ENCODE data around the gene MIPOL1. TPM values are rescaled to one million over a fixed set of nuclear protein-coding genes. Genes with fewer than 3 reads are reported as not detected.

MIPOL1 gene
- total and polyA plus RNA-seq, 5 donors = 3.9 to 13.2 (median 11.3) TPM

DNA sequence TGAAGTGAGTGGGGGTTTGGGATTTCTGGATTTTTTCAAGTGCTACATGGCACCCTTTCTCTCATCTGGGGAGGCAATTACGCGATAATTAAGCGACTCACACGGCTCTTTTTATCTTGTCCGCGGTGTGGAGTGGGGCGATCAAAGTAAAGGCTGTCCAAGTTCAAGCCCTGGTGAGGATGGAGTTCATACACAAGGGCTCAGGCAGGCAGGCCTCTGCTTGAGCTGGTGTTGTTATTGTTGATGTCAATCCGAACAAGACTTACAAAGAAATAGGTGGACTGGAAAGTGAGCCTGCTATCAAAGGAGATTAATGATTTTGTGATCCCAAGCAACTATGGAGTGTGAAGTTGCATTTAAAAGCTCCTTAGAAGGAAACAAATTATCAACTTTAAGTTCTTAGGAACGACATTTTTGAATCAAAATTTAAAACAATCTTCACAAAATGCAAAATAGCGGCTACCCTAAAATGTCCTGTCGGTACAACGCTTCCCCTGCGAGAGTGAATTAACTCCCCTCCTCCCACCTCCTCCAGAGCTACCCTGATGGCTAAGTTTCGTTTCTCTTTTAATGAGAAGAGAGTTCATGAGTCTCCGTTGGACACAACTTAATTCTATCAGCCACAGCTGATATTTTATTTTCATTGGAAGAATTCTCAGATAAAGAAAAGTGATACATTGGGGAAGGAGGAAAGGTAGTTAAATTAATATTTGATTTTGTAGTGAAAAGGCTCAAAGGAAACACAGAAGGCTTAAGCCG, 391.4 kb downstream of the MIPOL1 start:
- no peak for DNase-seq
- Histone ChIP-seq H3K27me3 (ENCODE audit: control insufficient read depth, insufficient read depth) (peaks cover 7% of the 10 kb centered on the region), H3K27ac (ENCODE audit: low read length) (no peak overlapping the region), H3K4me1 (ENCODE audit: control insufficient read depth, insufficient read depth, low read length) (no peaks in the 10 kb centered on the region), H3K4me3 (ENCODE audit: low read length) (no peak overlapping the region), H3K9me3 (ENCODE audit: control insufficient read depth, low read length) (no peaks in the 10 kb centered on the region)
- no peak for ATAC-seq
- 15% methylated on average over 16 of the region's 16 CpGs for WGBS
- intact Hi-C loops (cut with DNase I) = no loop called here

DNA sequence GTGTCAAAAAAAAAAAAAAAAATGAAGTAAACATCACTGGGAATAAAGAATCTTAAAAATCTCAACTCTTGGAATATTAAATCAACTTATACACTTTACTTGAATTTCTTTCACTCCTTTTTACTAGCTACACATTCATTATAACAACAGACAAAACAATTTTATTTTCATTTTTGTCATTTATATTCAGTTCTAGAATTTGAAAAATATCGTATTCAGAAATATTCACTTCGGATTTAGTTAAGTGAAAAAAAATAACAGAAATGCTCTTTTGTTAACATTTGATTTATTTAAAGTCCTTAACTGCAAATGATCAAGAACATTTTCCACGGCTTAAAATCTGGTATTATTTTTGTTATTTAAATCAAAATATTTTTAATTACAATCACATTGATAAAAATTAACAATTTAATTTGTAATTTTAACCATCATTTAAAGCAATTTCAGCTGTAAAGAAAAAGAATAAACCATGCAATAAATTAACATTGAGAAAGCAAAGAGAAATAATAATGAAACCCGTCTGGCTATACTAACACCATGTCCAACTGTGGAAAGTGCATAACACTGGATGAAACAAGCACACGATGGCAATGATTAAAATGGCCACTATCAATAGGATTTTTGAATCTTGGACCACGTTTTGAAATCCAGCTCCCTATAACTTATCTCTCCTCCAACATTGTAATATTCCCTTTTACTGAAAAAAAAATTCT, 392.1 kb downstream of the MIPOL1 start:
- Histone ChIP-seq H3K4me1 (ENCODE audit: control insufficient read depth, insufficient read depth, low read length) (no peaks in the 10 kb centered on the region), H3K4me3 (ENCODE audit: low read length) (no peak overlapping the region), H3K27me3 (ENCODE audit: control insufficient read depth, insufficient read depth) (peaks cover 7% of the 10 kb centered on the region), H3K9me3 (ENCODE audit: control insufficient read depth, low read length) (no peaks in the 10 kb centered on the region), H3K27ac (ENCODE audit: low read length) (no peak overlapping the region)
- DNase-seq = no peak
- intact Hi-C loops (cut with DNase I) = no loop called here
- ATAC-seq = no peak
- 15% methylated on average over 6 of the region's 6 CpGs for WGBS

DNA sequence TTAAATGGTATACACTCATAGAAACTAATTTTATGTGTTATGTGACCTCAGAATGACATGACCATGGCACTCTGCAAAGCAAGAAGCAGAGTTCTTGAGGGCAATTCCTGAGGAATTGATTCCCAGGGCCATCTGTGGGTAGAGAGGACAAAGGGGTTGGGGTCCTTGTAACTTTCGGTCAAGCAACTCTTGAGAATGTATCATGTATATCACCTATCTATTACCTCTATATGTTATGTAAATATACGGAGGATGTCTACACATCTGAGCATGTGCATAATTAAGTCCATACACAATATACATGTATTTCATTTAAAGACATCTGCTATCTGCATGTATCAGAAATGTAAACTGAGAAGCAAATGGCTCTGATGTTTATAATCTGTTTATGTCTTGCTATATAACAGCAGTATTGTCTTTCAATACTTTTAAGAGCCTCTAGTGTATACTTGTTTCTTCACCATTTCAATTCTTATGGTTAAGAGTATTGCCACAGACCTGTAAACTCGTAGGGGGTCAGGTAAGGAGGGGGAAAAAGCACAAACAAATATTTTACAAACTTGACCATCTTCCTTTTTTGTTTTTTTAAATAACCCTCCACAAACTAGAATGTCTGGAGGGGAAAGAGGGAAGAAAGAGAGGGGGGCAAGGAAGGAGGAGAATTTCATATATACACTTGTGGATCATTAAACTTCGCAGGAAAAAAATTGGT, 392.8 kb downstream of the MIPOL1 start:
- ATAC-seq (no peak), DNase-seq (no peak)
- no peak overlapping the region for H3K4me3 ChIP-seq (ENCODE audit: low read length)
- H3K27me3 ChIP-seq (ENCODE audit: control insufficient read depth, insufficient read depth) = peaks cover 7% of the 10 kb centered on the region
- intact Hi-C loops (cut with DNase I) = no loop called here
- H3K4me1 ChIP-seq (ENCODE audit: control insufficient read depth, insufficient read depth, low read length) = no peaks in the 10 kb centered on the region
- no peak overlapping the region for H3K27ac ChIP-seq (ENCODE audit: low read length)
- H3K9me3 ChIP-seq (ENCODE audit: control insufficient read depth, low read length) = no peaks in the 10 kb centered on the region
- 15% methylated on average over 4 of the region's 4 CpGs for WGBS

DNA sequence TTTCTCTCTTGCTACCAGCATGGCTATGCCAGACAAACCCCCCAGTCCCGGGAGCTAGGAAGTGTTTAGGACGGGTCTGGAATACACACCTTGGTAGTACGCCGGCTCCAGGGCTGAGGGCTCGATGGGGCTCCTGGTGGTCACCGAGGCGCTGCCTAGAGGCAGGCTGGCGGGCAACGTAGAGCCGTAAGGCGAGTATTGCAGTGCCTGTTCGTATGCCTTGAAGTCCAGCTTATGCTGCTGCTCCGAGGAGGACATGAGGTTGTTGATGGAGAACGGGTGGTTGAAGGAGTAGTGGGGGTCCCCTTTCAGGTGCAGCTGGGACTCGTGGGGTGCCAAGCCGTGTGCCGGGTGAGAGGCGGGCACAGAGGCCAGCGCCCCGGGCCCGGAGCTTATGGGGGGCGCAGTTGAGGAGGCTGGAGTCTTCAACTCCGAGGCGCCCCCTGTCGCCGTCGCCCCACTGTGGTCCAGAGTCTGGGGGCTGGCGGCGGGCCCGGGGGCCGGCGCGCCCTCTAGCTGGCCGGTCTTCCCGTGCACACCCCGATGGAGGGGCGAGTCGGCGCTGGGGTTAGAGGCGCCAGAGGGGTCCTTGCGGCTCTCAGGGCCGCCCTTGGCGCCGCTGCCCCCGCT, 393.7 kb downstream of the MIPOL1 start:
- intact Hi-C loops (cut with DNase I) = no loop called here
- no peak overlapping the region for H3K4me3 ChIP-seq (ENCODE audit: low read length)
- DNase-seq (peak in 2 of 3 donors; percentile 36 to 43), ATAC-seq (no peak)
- 2% methylated on average over 45 of the region's 45 CpGs for WGBS
- H3K27ac ChIP-seq (ENCODE audit: low read length) = no peak overlapping the region
- no peaks in the 10 kb centered on the region for H3K4me1 ChIP-seq (ENCODE audit: control insufficient read depth, insufficient read depth, low read length)
- H3K27me3 ChIP-seq (ENCODE audit: control insufficient read depth, insufficient read depth) = peaks cover 7% of the 10 kb centered on the region
- no peaks in the 10 kb centered on the region for H3K9me3 ChIP-seq (ENCODE audit: control insufficient read depth, low read length)

DNA sequence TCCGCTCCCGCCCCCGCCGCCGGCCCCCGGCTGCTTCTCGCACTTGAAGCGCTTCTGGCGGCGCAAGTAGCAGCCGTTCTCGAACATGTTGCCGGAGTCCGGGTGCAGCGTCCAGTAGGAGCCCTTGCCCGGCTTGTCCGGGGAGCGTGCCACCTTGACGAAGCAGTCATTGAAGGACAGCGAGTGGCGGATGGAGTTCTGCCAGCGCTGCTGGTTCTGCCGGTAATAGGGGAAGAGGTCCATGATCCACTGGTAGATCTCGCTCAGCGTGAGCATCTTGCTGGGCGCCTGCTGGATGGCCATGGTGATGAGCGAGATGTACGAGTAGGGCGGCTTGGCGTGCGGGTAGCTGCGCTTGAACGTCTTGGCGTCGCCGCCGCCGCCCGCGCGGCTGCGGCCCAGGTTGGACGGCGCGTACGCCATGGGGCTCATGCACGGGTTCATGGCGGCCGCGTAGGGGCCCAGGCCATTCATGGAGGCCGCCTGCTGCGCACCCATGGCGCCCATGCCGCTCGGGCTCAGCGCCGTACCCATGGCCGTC, 394.3 kb downstream of the MIPOL1 start:
- Histone ChIP-seq H3K27me3 (ENCODE audit: control insufficient read depth, insufficient read depth) (peaks cover 7% of the 10 kb centered on the region), H3K27ac (ENCODE audit: low read length) (no peak overlapping the region), H3K4me1 (ENCODE audit: control insufficient read depth, insufficient read depth, low read length) (no peaks in the 10 kb centered on the region), H3K9me3 (ENCODE audit: control insufficient read depth, low read length) (no peaks in the 10 kb centered on the region), H3K4me3 (ENCODE audit: low read length) (no peak overlapping the region)
- intact Hi-C loops (cut with DNase I) = no loop called here
- ATAC-seq = no peak
- WGBS = 4% methylated on average over 58 of the region's 58 CpGs
- DNase-seq = peak in 2 of 3 donors; percentile 43 to 50

DNA sequence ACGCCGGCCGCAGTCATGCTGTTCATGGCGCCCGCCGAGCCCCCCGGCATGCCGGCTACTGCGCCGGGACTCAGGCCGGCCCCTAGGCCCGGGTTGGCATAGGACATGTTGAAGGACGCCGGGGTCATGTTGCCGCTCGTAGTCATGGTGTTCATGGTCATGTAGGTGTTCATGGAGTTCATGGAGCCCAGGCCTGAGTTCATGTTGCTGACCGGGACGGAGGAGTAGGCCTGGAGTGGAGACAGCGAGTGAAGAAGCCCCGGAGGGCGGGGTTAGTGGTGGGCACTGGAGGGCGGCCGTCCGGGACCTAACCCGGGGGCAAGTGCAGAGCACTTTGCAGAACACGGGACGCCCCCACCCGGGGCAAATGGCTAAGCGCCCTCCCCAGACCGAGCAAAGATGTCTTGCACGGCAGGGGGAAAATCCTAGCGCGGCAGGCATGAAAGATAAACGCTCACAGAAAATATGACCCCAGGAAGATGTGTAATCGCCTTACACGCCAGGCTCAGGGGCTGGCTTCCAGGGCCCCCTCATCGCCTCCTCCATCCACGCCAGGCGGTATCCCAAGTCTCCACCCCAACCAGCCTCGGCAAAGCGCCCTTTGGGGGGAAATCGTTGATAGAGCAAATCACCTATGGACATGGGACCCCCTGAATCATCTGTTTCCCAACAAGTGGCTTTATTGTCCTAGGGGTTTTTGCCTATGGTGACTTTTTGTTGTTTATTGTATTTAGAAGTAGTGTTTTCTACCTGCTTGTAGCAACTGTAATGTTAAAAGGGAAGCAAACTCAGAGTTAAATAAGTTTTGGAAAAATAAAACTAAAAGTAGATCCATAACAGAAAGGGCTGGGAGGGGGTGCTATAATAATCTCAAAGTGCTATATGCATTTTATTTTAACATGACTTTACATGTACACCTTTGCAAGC, 395.0 kb downstream of the MIPOL1 start:
- Histone ChIP-seq H3K9me3 (ENCODE audit: control insufficient read depth, low read length) (no peaks in the 10 kb centered on the region), H3K27me3 (ENCODE audit: control insufficient read depth, insufficient read depth) (peaks cover 3% of the 10 kb centered on the region), H3K27ac (ENCODE audit: low read length) (no peak overlapping the region), H3K4me1 (ENCODE audit: control insufficient read depth, insufficient read depth, low read length) (peaks cover 2% of the 10 kb centered on the region), H3K4me3 (ENCODE audit: low read length) (no peak overlapping the region)
- ATAC-seq (no peak), DNase-seq (peak in 2 of 3 donors; percentile 37 to 38)
- 7% methylated on average over 42 of the region's 42 CpGs for WGBS
- intact Hi-C loops (cut with DNase I) = no loop called here

DNA sequence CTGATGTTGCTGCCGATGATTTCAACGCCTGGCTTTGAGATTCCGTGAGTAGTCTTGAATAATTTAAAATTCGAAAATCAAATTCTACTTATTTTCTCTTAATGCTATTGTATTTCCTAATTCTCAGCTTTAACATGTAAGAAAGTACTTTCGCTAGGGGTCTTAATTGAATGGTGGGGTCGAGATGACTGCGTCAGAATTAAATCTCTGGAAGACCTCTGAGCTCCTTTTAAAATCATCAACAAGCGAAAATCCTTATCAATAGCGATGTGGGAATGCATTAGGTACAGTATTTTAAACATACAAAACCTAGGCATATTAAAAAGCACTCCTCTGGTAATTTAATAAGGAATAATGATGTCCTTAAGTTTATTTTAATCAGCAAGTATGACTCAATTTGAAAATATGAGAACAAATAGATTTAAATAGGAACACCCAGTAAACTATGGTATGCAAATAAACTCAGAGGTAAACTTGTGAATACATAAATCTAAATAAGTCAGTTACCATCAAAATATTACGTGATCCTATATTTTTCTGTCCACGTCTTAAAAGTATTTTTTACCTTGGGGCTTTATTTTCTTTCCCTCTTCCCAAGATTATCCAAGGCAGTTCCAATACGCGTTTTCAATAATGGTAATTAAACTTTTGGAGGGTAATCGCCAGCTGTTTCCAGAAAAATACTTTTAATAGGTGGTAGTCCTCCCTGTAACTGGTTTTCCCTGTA, 395.9 kb downstream of the MIPOL1 start:
- 15% methylated on average over 14 of the region's 14 CpGs for WGBS
- ATAC-seq (no peak), DNase-seq (no peak)
- Histone ChIP-seq H3K9me3 (ENCODE audit: control insufficient read depth, low read length) (no peaks in the 10 kb centered on the region), H3K4me1 (ENCODE audit: control insufficient read depth, insufficient read depth, low read length) (peaks cover 2% of the 10 kb centered on the region), H3K27ac (ENCODE audit: low read length) (no peak overlapping the region), H3K27me3 (ENCODE audit: control insufficient read depth, insufficient read depth) (peaks cover 3% of the 10 kb centered on the region), H3K4me3 (ENCODE audit: low read length) (peak overlapping the region; percentile 67)
- intact Hi-C loops (cut with DNase I) = no loop called here

DNA sequence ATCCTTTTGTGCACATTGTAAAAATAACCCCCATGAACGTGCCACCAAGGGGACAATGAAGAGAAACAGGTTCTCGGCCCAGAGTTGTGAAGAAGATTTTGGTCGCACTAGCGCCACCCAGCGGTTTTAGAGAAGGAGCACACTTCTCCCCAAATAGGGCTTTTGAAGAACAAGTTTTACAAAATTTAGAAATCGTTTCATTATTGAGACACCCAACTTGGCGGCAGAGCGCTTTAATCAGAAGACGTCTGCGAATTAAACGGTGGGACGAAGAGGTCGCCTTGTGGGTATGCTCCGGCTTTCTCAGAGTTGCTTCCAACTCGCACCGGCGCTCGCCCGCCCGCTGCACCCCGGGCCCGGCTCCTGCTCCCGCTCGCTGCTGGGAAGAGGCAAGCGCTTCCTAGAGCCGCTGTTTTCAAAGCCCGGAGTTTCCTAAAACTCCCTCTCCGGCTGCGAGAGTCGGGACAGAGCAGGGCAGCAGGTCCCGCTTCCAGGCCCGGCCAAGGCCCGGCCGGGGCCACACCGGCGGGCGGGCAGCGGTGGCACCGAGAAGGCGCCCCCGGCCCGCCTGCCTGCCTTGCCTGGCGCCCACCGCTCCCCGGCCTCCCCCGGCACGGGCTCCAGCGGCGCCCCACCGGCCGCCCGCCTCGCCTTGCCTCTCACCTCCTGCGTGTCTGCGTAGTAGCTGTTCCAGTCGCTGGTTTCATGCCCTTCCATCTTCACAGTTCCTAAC, 396.7 kb downstream of the MIPOL1 start:
- peaks cover 3% of the 10 kb centered on the region for H3K27me3 ChIP-seq (ENCODE audit: control insufficient read depth, insufficient read depth)
- no peaks in the 10 kb centered on the region for H3K9me3 ChIP-seq (ENCODE audit: control insufficient read depth, low read length)
- H3K27ac ChIP-seq (ENCODE audit: low read length) = no peak overlapping the region
- DNase-seq (peak; percentile 45 to 53 (median 50)), ATAC-seq (peak in 1 of 2 donors; percentile 23)
- H3K4me3 ChIP-seq (ENCODE audit: low read length) = peak overlapping the region; percentile 67
- 4% methylated on average over 55 of the region's 56 CpGs for WGBS
- intact Hi-C loops (cut with DNase I) = no loop called here
- peaks cover 2% of the 10 kb centered on the region for H3K4me1 ChIP-seq (ENCODE audit: control insufficient read depth, insufficient read depth, low read length)

Measured in right cardiac atrium (tissue), 5 donors.